Adrenal gland (tissue), 5 donors: ENCODE measurements around the gene HAPLN1.

Experiments
- CTCF ChIP-seq, 6 experiments: fragments of 450-650 bp in 4 of 6; fragments of 200-600 bp in 2 of 6; sonication (generic) in 1 of 6; IDR thresholded peaks; 1 replicate in 5 of 6; 2 replicates in 1 of 6; pipeline versions ENCODE4 v1.5.1 to v1.8.0; 2016 to 2021; ENCODE audit warnings: antibody characterized with exemption in 6 of 6, mild to moderate bottlenecking in 2 of 6, moderate library complexity in 1 of 6
- POLR2A ChIP-seq, 2 donors: fragments of 450-650 bp; IDR thresholded peaks; one replicate each; pipeline ENCODE4 v1.6.1; 2017; ENCODE audit warnings: antibody characterized with exemption in 2 of 2, mild to moderate bottlenecking in 2 of 2, moderate library complexity in 1 of 2
- donor health status: DM: no; HTN: no; CAD: no.

- TF ChIP-seq CTCF (IDR thresholded peaks at IDR 0.05), result no peak
- no peak for TF ChIP-seq POLR2A (IDR thresholded peaks at IDR 0.05)
Measured at GRCh38 chr5:83657807-83658525, 62.7 kb downstream of the HAPLN1 start.
